ENCODE measurements around the gene ASIC2.

DNA sequence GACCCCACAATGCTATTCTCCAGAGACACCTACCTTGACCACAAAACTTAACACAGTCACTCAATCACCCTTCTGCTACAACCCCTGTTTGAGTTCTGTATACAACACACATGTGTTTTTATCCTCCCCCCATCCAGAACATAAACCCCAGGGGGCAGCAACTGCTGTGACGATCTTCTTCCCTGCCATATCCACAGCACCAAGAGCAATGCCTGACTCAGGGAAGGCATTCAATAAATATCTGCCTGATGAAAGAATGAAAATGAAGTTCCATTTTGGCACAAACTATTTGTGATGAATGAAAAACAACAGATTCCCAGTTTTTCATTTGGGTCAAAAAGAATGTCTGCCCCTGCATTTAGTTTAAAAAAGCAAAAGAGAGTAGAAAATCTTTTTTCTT, 27.0 kb downstream of the ASIC2 start:
- TF ChIP-seq, protein P1, sequence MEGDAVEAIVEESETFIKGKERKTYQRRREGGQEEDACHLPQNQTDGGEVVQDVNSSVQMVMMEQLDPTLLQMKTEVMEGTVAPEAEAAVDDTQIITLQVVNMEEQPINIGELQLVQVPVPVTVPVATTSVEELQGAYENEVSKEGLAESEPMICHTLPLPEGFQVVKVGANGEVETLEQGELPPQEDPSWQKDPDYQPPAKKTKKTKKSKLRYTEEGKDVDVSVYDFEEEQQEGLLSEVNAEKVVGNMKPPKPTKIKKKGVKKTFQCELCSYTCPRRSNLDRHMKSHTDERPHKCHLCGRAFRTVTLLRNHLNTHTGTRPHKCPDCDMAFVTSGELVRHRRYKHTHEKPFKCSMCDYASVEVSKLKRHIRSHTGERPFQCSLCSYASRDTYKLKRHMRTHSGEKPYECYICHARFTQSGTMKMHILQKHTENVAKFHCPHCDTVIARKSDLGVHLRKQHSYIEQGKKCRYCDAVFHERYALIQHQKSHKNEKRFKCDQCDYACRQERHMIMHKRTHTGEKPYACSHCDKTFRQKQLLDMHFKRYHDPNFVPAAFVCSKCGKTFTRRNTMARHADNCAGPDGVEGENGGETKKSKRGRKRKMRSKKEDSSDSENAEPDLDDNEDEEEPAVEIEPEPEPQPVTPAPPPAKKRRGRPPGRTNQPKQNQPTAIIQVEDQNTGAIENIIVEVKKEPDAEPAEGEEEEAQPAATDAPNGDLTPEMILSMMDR (IDR thresholded peaks at IDR 0.05): no peak
- TF ChIP-seq POLR2A (IDR thresholded peaks at IDR 0.05): no peak
